IMR-90 (cell line): ENCODE measurements around the gene CCNT2. TPM values are rescaled to one million over a fixed set of nuclear protein-coding genes. Genes with fewer than 3 reads are reported as not detected.

Source experiments
- ATAC-seq: fragments of 200-7000 bp; cut with Tn5 transposase; 2 replicates; pipeline ENCODE4 v1.9.1; 2020; ENCODE audit warnings: low read depth, mild to moderate bottlenecking, moderate library complexity
- BruUV-seq: library from RNA; stranded (reverse); fragments of 400-500 nt; replicated peaks from 2 replicates; lab custom pipeline; 2021; lab: Mats Ljungman, UMichigan
- CTCF ChIA-PET: fragments of 300-600 bp; formaldehyde crosslinking; extraction: SDS; loops from one replicate; lab custom pipeline; 2021; ENCODE audit warnings: antibody characterized with exemption; lab: Yijun Ruan, JAX
- POLR2A ChIA-PET: fragments of 300-600 bp; sonication (Branson Sonifier 250); formaldehyde crosslinking; loops from one replicate; lab custom pipeline; 2022; ENCODE audit warnings: antibody characterized with exemption; ENCODE audit not compliant: unreplicated experiment; lab: Charles Lee
- DNase-seq: peaks from one replicate; pipeline ENCODE4 v3.0.0; 2013
- H2AFZ ChIP-seq: replicated peaks from 2 replicates; pipeline ENCODE3; 2013; ENCODE audit warnings: low read length, mild to moderate bottlenecking; ENCODE audit not compliant: poor library complexity
- H2AK5ac ChIP-seq: 2 replicates; pipeline ENCODE4 v1.6.1; 2013; ENCODE audit warnings: low read depth, low read length, inconsistent platforms
- H2AK9ac ChIP-seq: replicated peaks from 2 replicates; pipeline ENCODE3; 2013; ENCODE audit warnings: mild to moderate bottlenecking, low read depth, low read length, moderate library complexity; ENCODE audit not compliant: poor library complexity
- H2BK120ac ChIP-seq: 2 replicates; pipeline ENCODE4 v1.6.1; 2013; ENCODE audit warnings: low read depth, low read length, inconsistent platforms
- H2BK15ac ChIP-seq: 3 replicates; pipeline ENCODE4 v1.6.1; 2013; ENCODE audit warnings: low read depth, low read length, inconsistent platforms
- H2BK20ac ChIP-seq: 2 replicates; pipeline ENCODE4 v1.6.1; 2013; ENCODE audit warnings: low read depth, mild to moderate bottlenecking, inconsistent platforms, low read length, moderate library complexity
- H2BK5ac ChIP-seq: 2 replicates; pipeline ENCODE4 v1.6.1; 2013; ENCODE audit warnings: mild to moderate bottlenecking, low read depth, low read length, inconsistent platforms; ENCODE audit not compliant: poor library complexity, severe bottlenecking
- H3K14ac ChIP-seq: replicated peaks from 2 replicates; pipeline ENCODE4 v1.6.1; 2013; ENCODE audit warnings: low read depth, low read length, inconsistent platforms
- H3K18ac ChIP-seq: 2 replicates; pipeline ENCODE4 v1.6.1; 2013; ENCODE audit warnings: low read depth, low read length, control low read depth
- H3K23ac ChIP-seq: 2 replicates; pipeline ENCODE4 v1.6.1; 2013; ENCODE audit warnings: low read depth, low read length, inconsistent platforms
- H3K27ac ChIP-seq: 2 replicates; pipeline ENCODE4 v1.5.1; 2013; ENCODE audit warnings: mild to moderate bottlenecking, control low read depth, low read length; ENCODE audit not compliant: insufficient read depth
- H3K27me3 ChIP-seq: 2 replicates; pipeline ENCODE4 v1.6.1; 2013; ENCODE audit warnings: low read length; ENCODE audit not compliant: control insufficient read depth, insufficient read depth
- H3K36me3 ChIP-seq: 2 replicates; pipeline ENCODE4 v1.6.1; 2013; ENCODE audit warnings: low read length, mixed read lengths; ENCODE audit not compliant: control insufficient read depth, insufficient read depth
- H3K4ac ChIP-seq: 2 replicates; pipeline ENCODE4 v1.6.1; 2013; ENCODE audit warnings: low read depth, low read length, inconsistent platforms
- H3K4me1 ChIP-seq: 2 replicates; pipeline ENCODE4 v1.6.1; 2013; ENCODE audit warnings: low read length, mixed read lengths; ENCODE audit not compliant: control insufficient read depth, insufficient read depth
- H3K4me2 ChIP-seq: 2 replicates; pipeline ENCODE4 v1.6.1; 2013; ENCODE audit warnings: low read depth, mild to moderate bottlenecking, control low read depth, low read length, moderate library complexity
- H3K4me3 ChIP-seq: 2 replicates; pipeline ENCODE4 v1.5.1; 2013; ENCODE audit warnings: low read depth, mild to moderate bottlenecking, control low read depth, low read length, moderate library complexity; ENCODE audit not compliant: insufficient read depth
- H3K56ac ChIP-seq: 2 replicates; pipeline ENCODE4 v1.6.1; 2013; ENCODE audit warnings: low read length, inconsistent platforms; ENCODE audit not compliant: insufficient read depth; ENCODE audit errors: extremely low read depth
- H3K79me1 ChIP-seq, 2 experiments: 2 replicates each; pipeline ENCODE4 v1.6.1; 2013; ENCODE audit warnings: low read length in 2 of 2, inconsistent platforms in 1 of 2, low read depth in 1 of 2
- H3K9ac ChIP-seq: 2 replicates; pipeline ENCODE4 v1.6.1; 2013; ENCODE audit warnings: low read depth, low read length, control low read depth
- H3K9me1 ChIP-seq: 2 replicates; pipeline ENCODE4 v1.6.1; 2013; ENCODE audit warnings: low read length, inconsistent platforms; ENCODE audit not compliant: insufficient read depth
- H3K9me3 ChIP-seq: 2 replicates; pipeline ENCODE4 v1.6.1; 2013; ENCODE audit warnings: low read length; ENCODE audit not compliant: control insufficient read depth, insufficient read depth
- H4K20me1 ChIP-seq: 2 replicates; pipeline ENCODE4 v1.6.1; 2013; ENCODE audit warnings: low read length, inconsistent platforms; ENCODE audit not compliant: insufficient read depth
- H4K5ac ChIP-seq: 2 replicates; pipeline ENCODE4 v1.6.1; 2013; ENCODE audit warnings: mild to moderate bottlenecking, low read depth, low read length, control low read depth
- H4K8ac ChIP-seq, 2 experiments: 2 replicates each; pipeline ENCODE4 v1.6.1; 2013; ENCODE audit warnings: low read depth in 2 of 2, low read length in 2 of 2, control low read depth in 1 of 2, inconsistent platforms in 1 of 2
- H4K91ac ChIP-seq: 2 replicates; pipeline ENCODE4 v1.6.1; 2013; ENCODE audit warnings: low read depth, low read length, inconsistent platforms; ENCODE audit not compliant: insufficient read depth
- CHD1 ChIP-seq: IDR thresholded peaks from 2 replicates; pipeline ENCODE4 v1.6.1; 2012; ENCODE audit warnings: low read depth, low read length, improper control_type of control experiment
- WGBS, 2 experiments: methylation state at CpG; one replicate each; pipeline versions ENCODE4 v1.1.5 to v1.1.7; 2013; ENCODE audit warnings: missing lambda C conversion rate in 2 of 2; ENCODE audit not compliant: insufficient read length in 1 of 2; ENCODE audit errors: extremely low coverage in 2 of 2; 5-methylcytosine and 5-hydroxymethylcytosine counted together
- dilution Hi-C: fragments of 300-500 bp; cut with HindIII; formaldehyde crosslinking; loops from one replicate; pipeline ENCODE4 v1.14.3; 2018; ENCODE audit warnings: low sequenced_read_pairs; ENCODE audit not compliant: unreplicated experiment
- in situ Hi-C: fragments of 300-500 bp; cut with MboI; formaldehyde crosslinking; loops from 3 replicates; pipeline ENCODE4 v1.14.3; 2019; ENCODE audit warnings: low sequenced_read_pairs, inconsistent platforms, mixed read lengths
- intact Hi-C: fragments of 100-400 bp; cut with micrococcal nuclease; formaldehyde crosslinking; loops from 2 replicates; pipeline ENCODE4 v1.10.0; 2022
- polyA plus RNA-seq, 3 experiments: library from polyadenylated mRNA; depleted of rRNA; stranded (reverse); fragments of >200 nt; gene quantifications; 2 replicates each; pipeline ENCODE4 v1.2.3, GENCODE V29; 2012; ENCODE audit warnings: low replicate concordance in 1 of 3
- total RNA-seq: library from RNA; depleted of rRNA; stranded (reverse); fragments of >200 nt; gene quantifications from 2 replicates; pipeline ENCODE4 v1.2.3, GENCODE V29; 2012

CCNT2 gene
- total and polyA plus RNA-seq, 2 of the 4 experiments (the other 2 are of a cell fraction): 8.8 to 44.6 TPM

GRCh38 chr2:134949981-134950708, 31.5 kb downstream of the CCNT2 start:
- no peak overlapping the region for H2AFZ ChIP-seq
- in situ Hi-C loops: no loop called here
- H2BK120ac ChIP-seq: no peak overlapping the region
- WGBS, 2 experiments: no CpG with 5 or more reads among the region's 7 CpGs
- H4K8ac ChIP-seq: no peak overlapping the region
- no peak for DNase-seq
- no peaks in the 10 kb centered on the region for H3K9me3 ChIP-seq
- no peak overlapping the region for H2BK20ac ChIP-seq
- no peak overlapping the region for H2AK5ac ChIP-seq
- 0 out of 2 replicates have a peak, but pooled peaks cover 2% of the 10 kb centered on the region for H3K4me1 ChIP-seq
- ATAC-seq: no peak
- H3K79me1 ChIP-seq: peaks cover 13 to 43% of the 10 kb centered on the region in 2 experiments; a peak in 3 of 4 replicates
- no peak overlapping the region for H3K4me3 ChIP-seq
- H3K4ac ChIP-seq: no peak overlapping the region
- H3K9me1 ChIP-seq: peaks cover 8% of the 10 kb centered on the region; the same call in 1 of the 2 replicates
- H3K4me2 ChIP-seq: no peak overlapping the region
- ChIA-PET CTCF (no interaction called here), POLR2A (no interaction called here)
- no peak overlapping the region; the same call in 1 of the 2 replicates for H3K56ac ChIP-seq
- no peak overlapping the region for H4K5ac ChIP-seq
- no peak for TF ChIP-seq CHD1
- H4K20me1 ChIP-seq: peaks cover 8% of the 10 kb centered on the region; the same call in 1 of the 2 replicates
- H3K14ac ChIP-seq: no peak overlapping the region
- H2AK9ac ChIP-seq: no peak overlapping the region
- intact Hi-C loops: no loop called here
- no peak overlapping the region for H3K18ac ChIP-seq
- H3K9ac ChIP-seq: no peak overlapping the region
- no peak overlapping the region for H3K23ac ChIP-seq
- no peaks in the 10 kb centered on the region for H3K27me3 ChIP-seq
- no peak overlapping the region for H2BK5ac ChIP-seq
- H2BK15ac ChIP-seq: no peak overlapping the region
- no TSS peak for BruUV-seq
- dilution Hi-C loops: no loop called here
- no peak overlapping the region for H4K91ac ChIP-seq
- H3K27ac ChIP-seq: no peak overlapping the region
- H3K36me3 ChIP-seq: peaks cover 30% of the 10 kb centered on the region
